ENCODE measurements around the gene SGSM1.
"Not testable (repeated sequence)": the region's sequence is repeated elsewhere in the genome, so short reads cannot be mapped to it uniquely, and the experiment has no call there.

The SGSM1 gene

GRCh38 chr22:24807284-24807950, 1.4 kb downstream of the SGSM1 start:
- DNase-seq, result no peak

GRCh38 chr22:24809331-24809730, 3.3 kb downstream of the SGSM1 start:
- DNase-seq, result no peak

GRCh38 chr22:24810043-24810749, 4.2 kb downstream of the SGSM1 start:
- DNase-seq, result no peak

GRCh38 chr22:24812950-24813775, 7.2 kb downstream of the SGSM1 start:
- DNase-seq, result no peak

GRCh38 chr22:24813861-24814770, 8.1 kb downstream of the SGSM1 start:
- DNase-seq, result no peak

- DNase-seq, result no peak
Measured at GRCh38 chr22:24816806-24817205, 10.8 kb downstream of the SGSM1 start.

GRCh38 chr22:24819487-24819886, 13.5 kb downstream of the SGSM1 start:
- DNase-seq, result no peak

- DNase-seq, result no peak
Measured at GRCh38 chr22:24819911-24820461, 14.0 kb downstream of the SGSM1 start.

GRCh38 chr22:24822471-24822870, 16.5 kb downstream of the SGSM1 start:
- DNase-seq, result no peak

- DNase-seq, result no peak
Measured at GRCh38 chr22:24823787-24824186, 17.8 kb downstream of the SGSM1 start.

- no peak for DNase-seq
Measured at GRCh38 chr22:24824250-24824649, 18.2 kb downstream of the SGSM1 start.

GRCh38 chr22:24824915-24825314, 18.9 kb downstream of the SGSM1 start:
- no peak for DNase-seq

GRCh38 chr22:24826710-24827285, 20.8 kb downstream of the SGSM1 start:
- no peak for DNase-seq

GRCh38 chr22:24827296-24827695, 21.3 kb downstream of the SGSM1 start:
- no peak for DNase-seq

- no peak for DNase-seq
Measured at GRCh38 chr22:24830205-24830979, 24.4 kb downstream of the SGSM1 start.

GRCh38 chr22:24831687-24832086, 25.7 kb downstream of the SGSM1 start:
- no peak for DNase-seq

- DNase-seq, result no peak
Measured at GRCh38 chr22:24833881-24834495, 28.0 kb downstream of the SGSM1 start.

GRCh38 chr22:24834845-24835570, 29.0 kb downstream of the SGSM1 start:
- DNase-seq, result no peak

GRCh38 chr22:24836282-24836681, 30.3 kb downstream of the SGSM1 start:
- no peak for DNase-seq

- not testable (repeated sequence) for DNase-seq
Measured at GRCh38 chr22:24837517-24837916, 31.5 kb downstream of the SGSM1 start.

All from CD4-positive, alpha-beta T cell treated with Interleukin-6 for 4 hours (primary cell).